K562 (cell line): Measurements from ENCODE around the gene ILK. TPM values are rescaled to one million over a fixed set of nuclear protein-coding genes. Genes with fewer than 3 reads are reported as not detected.

Source experiments
- AFF4 ChIP-seq: sonication (generic); formaldehyde crosslinking; IDR thresholded peaks from 2 replicates; pipeline ENCODE4 v1.8.0; 2023; ENCODE audit warnings: mild to moderate bottlenecking, missing genetic modification reagents
- NCOA4 ChIP-seq: fragments of 450-650 bp; IDR thresholded peaks from 2 replicates; pipeline ENCODE4 v1.6.1; 2018; ENCODE audit warnings: mild to moderate bottlenecking; ENCODE audit not compliant: partially characterized antibody
- NRF1 ChIP-seq, 2 experiments: fragments of 450-650 bp; IDR thresholded peaks in 1 of 2; conservative IDR thresholded peaks in 1 of 2; 2 replicates each; pipeline ENCODE4 v1.6.1; 2014; ENCODE audit warnings: mild to moderate bottlenecking in 2 of 2
- SIN3B ChIP-seq: fragments of 450-650 bp; IDR thresholded peaks from 2 replicates; pipeline ENCODE4 v1.6.1; 2017; ENCODE audit warnings: low read depth, mild to moderate bottlenecking, moderate library complexity
- ZNF280A ChIP-seq: fragments of 450-650 bp; IDR thresholded peaks from 2 replicates; pipeline ENCODE4 v1.6.1; 2018; ENCODE audit warnings: mild to moderate bottlenecking, low read depth; ENCODE audit not compliant: partially characterized antibody
- ZNF512 ChIP-seq: IDR thresholded peaks from 2 replicates; pipeline ENCODE4 v1.6.1; 2016; ENCODE audit warnings: missing genetic modification characterization, missing compliant biosample characterization
- polyA plus RNA-seq, 8 experiments: library from polyadenylated mRNA; depleted of rRNA in 4 of 8; stranded (reverse) in 5 of 8; unstranded in 3 of 8; fragments of >200 nt; fragmentation: Nextera tagmentation in 2 of 8; fragmentation: Illumina TruSeq in 1 of 8; extraction: Ambion mirVana in 2 of 8; extraction: Trizol in 1 of 8; gene quantifications; 2 replicates each; pipeline versions ENCODE4 v1.2.1 to v1.2.3, GENCODE V29; 2011 to 2014; ENCODE audit warnings: inconsistent platforms in 1 of 8, missing spikeins in 1 of 8
- total RNA-seq, 7 experiments: library from RNA; depleted of rRNA in 6 of 7; stranded (reverse); fragments of >200 nt in 6 of 7; fragmentation: Illumina TruSeq in 2 of 7; extraction: Trizol in 2 of 7; gene quantifications; 2 replicates each; pipeline versions ENCODE4 v1.2.1 to v1.2.3, GENCODE V29; 2011 to 2021; ENCODE audit warnings: low replicate concordance in 1 of 7
- TF ChIP-seq, protein P1 (sequence below): fragments of 200-600 bp; sonication (generic); IDR thresholded peaks from one replicate; pipeline ENCODE4 v1.6.1; 2012; ENCODE audit warnings: mild to moderate bottlenecking, low read depth, low read length, inconsistent platforms

ILK gene
- total and polyA plus RNA-seq, 9 of the 15 experiments (the other 6 are each of a cell fraction or from before 2014, with no cell fraction given) = 43.3 to 95.9 (median 58.9) TPM

- 0 out of 4 replicates have a peak, but pooled peaks of 1 of the 2 experiments have one; percentile 13 for TF ChIP-seq NRF1 (conservative IDR thresholded peaks at IDR 0.05 in 1 of 2, IDR thresholded peaks at IDR 0.05 in 1 of 2)
- TF ChIP-seq ZNF512 (tag) = no peak
- no peak for TF ChIP-seq AFF4 (CRISPR knock-in tag)
- no peak for TF ChIP-seq NCOA4
- TF ChIP-seq ZNF280A = no peak
- TF ChIP-seq SIN3B = peak; percentile 92
- TF ChIP-seq, protein P1, sequence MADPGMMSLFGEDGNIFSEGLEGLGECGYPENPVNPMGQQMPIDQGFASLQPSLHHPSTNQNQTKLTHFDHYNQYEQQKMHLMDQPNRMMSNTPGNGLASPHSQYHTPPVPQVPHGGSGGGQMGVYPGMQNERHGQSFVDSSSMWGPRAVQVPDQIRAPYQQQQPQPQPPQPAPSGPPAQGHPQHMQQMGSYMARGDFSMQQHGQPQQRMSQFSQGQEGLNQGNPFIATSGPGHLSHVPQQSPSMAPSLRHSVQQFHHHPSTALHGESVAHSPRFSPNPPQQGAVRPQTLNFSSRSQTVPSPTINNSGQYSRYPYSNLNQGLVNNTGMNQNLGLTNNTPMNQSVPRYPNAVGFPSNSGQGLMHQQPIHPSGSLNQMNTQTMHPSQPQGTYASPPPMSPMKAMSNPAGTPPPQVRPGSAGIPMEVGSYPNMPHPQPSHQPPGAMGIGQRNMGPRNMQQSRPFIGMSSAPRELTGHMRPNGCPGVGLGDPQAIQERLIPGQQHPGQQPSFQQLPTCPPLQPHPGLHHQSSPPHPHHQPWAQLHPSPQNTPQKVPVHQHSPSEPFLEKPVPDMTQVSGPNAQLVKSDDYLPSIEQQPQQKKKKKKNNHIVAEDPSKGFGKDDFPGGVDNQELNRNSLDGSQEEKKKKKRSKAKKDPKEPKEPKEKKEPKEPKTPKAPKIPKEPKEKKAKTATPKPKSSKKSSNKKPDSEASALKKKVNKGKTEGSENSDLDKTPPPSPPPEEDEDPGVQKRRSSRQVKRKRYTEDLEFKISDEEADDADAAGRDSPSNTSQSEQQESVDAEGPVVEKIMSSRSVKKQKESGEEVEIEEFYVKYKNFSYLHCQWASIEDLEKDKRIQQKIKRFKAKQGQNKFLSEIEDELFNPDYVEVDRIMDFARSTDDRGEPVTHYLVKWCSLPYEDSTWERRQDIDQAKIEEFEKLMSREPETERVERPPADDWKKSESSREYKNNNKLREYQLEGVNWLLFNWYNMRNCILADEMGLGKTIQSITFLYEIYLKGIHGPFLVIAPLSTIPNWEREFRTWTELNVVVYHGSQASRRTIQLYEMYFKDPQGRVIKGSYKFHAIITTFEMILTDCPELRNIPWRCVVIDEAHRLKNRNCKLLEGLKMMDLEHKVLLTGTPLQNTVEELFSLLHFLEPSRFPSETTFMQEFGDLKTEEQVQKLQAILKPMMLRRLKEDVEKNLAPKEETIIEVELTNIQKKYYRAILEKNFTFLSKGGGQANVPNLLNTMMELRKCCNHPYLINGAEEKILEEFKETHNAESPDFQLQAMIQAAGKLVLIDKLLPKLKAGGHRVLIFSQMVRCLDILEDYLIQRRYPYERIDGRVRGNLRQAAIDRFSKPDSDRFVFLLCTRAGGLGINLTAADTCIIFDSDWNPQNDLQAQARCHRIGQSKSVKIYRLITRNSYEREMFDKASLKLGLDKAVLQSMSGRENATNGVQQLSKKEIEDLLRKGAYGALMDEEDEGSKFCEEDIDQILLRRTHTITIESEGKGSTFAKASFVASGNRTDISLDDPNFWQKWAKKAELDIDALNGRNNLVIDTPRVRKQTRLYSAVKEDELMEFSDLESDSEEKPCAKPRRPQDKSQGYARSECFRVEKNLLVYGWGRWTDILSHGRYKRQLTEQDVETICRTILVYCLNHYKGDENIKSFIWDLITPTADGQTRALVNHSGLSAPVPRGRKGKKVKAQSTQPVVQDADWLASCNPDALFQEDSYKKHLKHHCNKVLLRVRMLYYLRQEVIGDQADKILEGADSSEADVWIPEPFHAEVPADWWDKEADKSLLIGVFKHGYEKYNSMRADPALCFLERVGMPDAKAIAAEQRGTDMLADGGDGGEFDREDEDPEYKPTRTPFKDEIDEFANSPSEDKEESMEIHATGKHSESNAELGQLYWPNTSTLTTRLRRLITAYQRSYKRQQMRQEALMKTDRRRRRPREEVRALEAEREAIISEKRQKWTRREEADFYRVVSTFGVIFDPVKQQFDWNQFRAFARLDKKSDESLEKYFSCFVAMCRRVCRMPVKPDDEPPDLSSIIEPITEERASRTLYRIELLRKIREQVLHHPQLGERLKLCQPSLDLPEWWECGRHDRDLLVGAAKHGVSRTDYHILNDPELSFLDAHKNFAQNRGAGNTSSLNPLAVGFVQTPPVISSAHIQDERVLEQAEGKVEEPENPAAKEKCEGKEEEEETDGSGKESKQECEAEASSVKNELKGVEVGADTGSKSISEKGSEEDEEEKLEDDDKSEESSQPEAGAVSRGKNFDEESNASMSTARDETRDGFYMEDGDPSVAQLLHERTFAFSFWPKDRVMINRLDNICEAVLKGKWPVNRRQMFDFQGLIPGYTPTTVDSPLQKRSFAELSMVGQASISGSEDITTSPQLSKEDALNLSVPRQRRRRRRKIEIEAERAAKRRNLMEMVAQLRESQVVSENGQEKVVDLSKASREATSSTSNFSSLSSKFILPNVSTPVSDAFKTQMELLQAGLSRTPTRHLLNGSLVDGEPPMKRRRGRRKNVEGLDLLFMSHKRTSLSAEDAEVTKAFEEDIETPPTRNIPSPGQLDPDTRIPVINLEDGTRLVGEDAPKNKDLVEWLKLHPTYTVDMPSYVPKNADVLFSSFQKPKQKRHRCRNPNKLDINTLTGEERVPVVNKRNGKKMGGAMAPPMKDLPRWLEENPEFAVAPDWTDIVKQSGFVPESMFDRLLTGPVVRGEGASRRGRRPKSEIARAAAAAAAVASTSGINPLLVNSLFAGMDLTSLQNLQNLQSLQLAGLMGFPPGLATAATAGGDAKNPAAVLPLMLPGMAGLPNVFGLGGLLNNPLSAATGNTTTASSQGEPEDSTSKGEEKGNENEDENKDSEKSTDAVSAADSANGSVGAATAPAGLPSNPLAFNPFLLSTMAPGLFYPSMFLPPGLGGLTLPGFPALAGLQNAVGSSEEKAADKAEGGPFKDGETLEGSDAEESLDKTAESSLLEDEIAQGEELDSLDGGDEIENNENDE = no peak
Observed at GRCh38 chr11:6619004-6619745, 15.6 kb downstream of the ILK start, which contains the start of gene TPP1 (continued).
